ENCODE measurements around the gene SLC25A40.
"Not testable (repeated sequence)": the region's sequence is repeated elsewhere in the genome, so short reads cannot be mapped to it uniquely, and the experiment has no call there.

SLC25A40 gene

DNA sequence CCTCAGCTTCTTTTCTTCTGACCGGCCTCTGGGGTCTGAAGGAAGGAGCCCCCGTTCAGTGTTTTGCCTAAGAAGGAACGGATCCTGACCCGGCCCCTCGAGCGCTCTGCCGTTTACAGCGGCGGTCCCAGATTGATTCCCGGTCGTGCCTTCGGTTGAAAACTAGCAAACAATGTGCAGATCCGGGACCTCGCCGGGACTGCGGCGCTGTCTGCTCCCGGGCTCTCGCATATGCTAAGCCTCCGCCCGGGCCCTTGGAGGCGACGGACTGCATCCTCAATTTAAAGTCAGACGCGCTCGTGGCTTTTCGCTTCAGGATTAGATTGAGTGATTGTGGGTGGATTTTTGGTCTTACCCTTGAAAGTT is 692 bp upstream of the SLC25A40 start:
- TF ChIP-seq POLR2AphosphoS5 (IDR thresholded peaks at IDR 0.05; ENCODE audit: low read depth) (no peak), GABPA (IDR thresholded peaks at IDR 0.05; ENCODE audit: low read depth) (peak; percentile 58)
- DNase-seq (ENCODE audit: low read depth in 1 of 2, low spot score in 1 of 2): peak in 1 of 2 experiments; percentile 55
- no peaks in the 10 kb centered on the region for H3K27me3 ChIP-seq (ENCODE audit: insufficient read depth, poor library complexity, severe bottlenecking)
- peak overlapping the region; percentile 96 for H3K27ac ChIP-seq (replicated peaks)
- peak overlapping the region; percentile 81 for H3K4me3 ChIP-seq (replicated peaks; ENCODE audit: insufficient read depth, low read length)

GRCh38 chr7:87875151-87876039 is 765 bp downstream of the SLC25A40 start:
- no peaks in the 10 kb centered on the region for H3K27me3 ChIP-seq (ENCODE audit: insufficient read depth, poor library complexity, severe bottlenecking)
- TF ChIP-seq GABPA (IDR thresholded peaks at IDR 0.05; ENCODE audit: low read depth) (no peak), SPI1 (IDR thresholded peaks at IDR 0.05; ENCODE audit: borderline replicate concordance, low read depth) (no peak), POLR2AphosphoS5 (IDR thresholded peaks at IDR 0.05; ENCODE audit: low read depth) (no peak; the same call in 1 of the 2 replicates), CTCF (IDR thresholded peaks at IDR 0.05; ENCODE audit: insufficient read depth, low read length) (no peak), REST (IDR thresholded peaks at IDR 0.05; ENCODE audit: insufficient replicate concordance, low read depth) (no peak)
- H3K4me3 ChIP-seq (replicated peaks; ENCODE audit: insufficient read depth, low read length): peak overlapping the region; percentile 81
- peak in 1 of 2 experiments; percentile 6 for DNase-seq (ENCODE audit: low read depth in 1 of 2, low spot score in 1 of 2)
- H3K27ac ChIP-seq (replicated peaks): peak overlapping the region; percentile 91

DNA sequence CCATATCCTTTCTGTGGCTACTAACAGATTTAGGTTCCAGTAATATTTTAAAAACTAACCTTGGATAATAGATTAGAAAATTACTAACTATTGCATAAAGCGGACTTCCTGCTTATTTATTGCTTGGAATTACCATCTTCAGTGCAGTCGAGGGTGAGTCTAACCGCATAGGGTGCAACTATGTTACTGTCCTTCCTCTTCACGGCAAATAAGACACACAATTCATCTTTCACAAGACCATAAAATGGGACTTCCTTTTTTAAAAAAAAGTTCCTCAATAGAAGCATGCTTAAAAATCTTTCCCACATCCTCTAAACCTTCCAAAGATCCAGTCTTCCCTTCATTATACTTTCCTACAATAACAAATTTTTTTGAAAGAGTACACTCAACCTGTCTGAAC is 2.1 kb downstream of the SLC25A40 start:
- DNase-seq (ENCODE audit: low read depth in 1 of 2, low spot score in 1 of 2): peak; percentile 85 to 90
- Histone ChIP-seq H3K4me3 (replicated peaks; ENCODE audit: insufficient read depth, low read length) (peak overlapping the region; percentile 81), H3K27me3 (ENCODE audit: insufficient read depth, poor library complexity, severe bottlenecking) (no peaks in the 10 kb centered on the region), H3K27ac (replicated peaks) (peak overlapping the region; percentile 91)
- TF ChIP-seq POLR2AphosphoS5 (IDR thresholded peaks at IDR 0.05; ENCODE audit: low read depth) (peak; percentile 43; the same call in 1 of the 2 replicates), REST (IDR thresholded peaks at IDR 0.05; ENCODE audit: insufficient replicate concordance, low read depth) (no peak), SPI1 (IDR thresholded peaks at IDR 0.05; ENCODE audit: borderline replicate concordance, low read depth) (peak; percentile 90)

GRCh38 chr7:87873328-87873727 is 2.8 kb downstream of the SLC25A40 start:
- Histone ChIP-seq H3K4me3 (replicated peaks; ENCODE audit: insufficient read depth, low read length) (peak overlapping the region; percentile 81), H3K27ac (replicated peaks) (peak overlapping the region; percentile 91)
- peak in 1 of 2 experiments; percentile 23 for DNase-seq (ENCODE audit: low read depth in 1 of 2, low spot score in 1 of 2)
- H3K27me3 ChIP-seq (ENCODE audit: insufficient read depth, poor library complexity, severe bottlenecking): not testable (repeated sequence)

DNA sequence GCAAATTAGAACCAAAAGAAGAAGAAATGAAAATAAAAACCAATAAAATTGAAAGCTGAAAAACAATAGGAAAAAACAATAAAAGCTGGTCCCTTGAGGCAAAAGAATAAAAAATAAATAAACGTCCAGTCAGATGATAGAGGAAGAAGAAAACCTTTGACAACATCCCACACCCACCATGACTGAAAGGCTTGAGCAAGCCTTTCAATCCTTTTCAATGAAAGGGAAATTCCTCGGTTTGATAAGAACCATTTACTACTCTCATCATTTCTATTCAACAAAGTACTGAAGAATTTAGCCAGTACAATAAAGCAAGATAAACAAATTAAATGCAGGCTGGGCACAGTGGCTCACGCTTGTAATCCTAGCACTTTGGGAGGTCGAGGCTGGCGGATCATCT is 3.8 kb downstream of the SLC25A40 start:
- Histone ChIP-seq H3K27me3 (ENCODE audit: insufficient read depth, poor library complexity, severe bottlenecking) (no peaks in the 10 kb centered on the region), H3K27ac (replicated peaks) (no peak overlapping the region), H3K4me3 (replicated peaks; ENCODE audit: insufficient read depth, low read length) (no peak overlapping the region)
- DNase-seq (ENCODE audit: low read depth in 1 of 2, low spot score in 1 of 2): no peak
- no peak for TF ChIP-seq SPI1 (IDR thresholded peaks at IDR 0.05; ENCODE audit: borderline replicate concordance, low read depth)

- TF ChIP-seq SPI1 (IDR thresholded peaks at IDR 0.05; ENCODE audit: borderline replicate concordance, low read depth) (no peak), REST (IDR thresholded peaks at IDR 0.05; ENCODE audit: insufficient replicate concordance, low read depth) (no peak), POLR2AphosphoS5 (IDR thresholded peaks at IDR 0.05; ENCODE audit: low read depth) (no peak), GABPA (IDR thresholded peaks at IDR 0.05; ENCODE audit: low read depth) (no peak), CTCF (IDR thresholded peaks at IDR 0.05; ENCODE audit: insufficient read depth, low read length) (no peak)
- DNase-seq (ENCODE audit: low read depth in 1 of 2, low spot score in 1 of 2): no peak
- Histone ChIP-seq H3K4me3 (replicated peaks; ENCODE audit: insufficient read depth, low read length) (no peak overlapping the region), H3K27ac (replicated peaks) (no peak overlapping the region), H3K27me3 (ENCODE audit: insufficient read depth, poor library complexity, severe bottlenecking) (no peaks in the 10 kb centered on the region)
Observed at GRCh38 chr7:87870471-87870870, 5.7 kb downstream of the SLC25A40 start.

Data from HL-60 (cell line).